ENCODE measurements around the gene MMP23B.
A peak's percentile ranks its signal among the peaks of the same experiment; 100 is the strongest.

MMP23B gene

DNA sequence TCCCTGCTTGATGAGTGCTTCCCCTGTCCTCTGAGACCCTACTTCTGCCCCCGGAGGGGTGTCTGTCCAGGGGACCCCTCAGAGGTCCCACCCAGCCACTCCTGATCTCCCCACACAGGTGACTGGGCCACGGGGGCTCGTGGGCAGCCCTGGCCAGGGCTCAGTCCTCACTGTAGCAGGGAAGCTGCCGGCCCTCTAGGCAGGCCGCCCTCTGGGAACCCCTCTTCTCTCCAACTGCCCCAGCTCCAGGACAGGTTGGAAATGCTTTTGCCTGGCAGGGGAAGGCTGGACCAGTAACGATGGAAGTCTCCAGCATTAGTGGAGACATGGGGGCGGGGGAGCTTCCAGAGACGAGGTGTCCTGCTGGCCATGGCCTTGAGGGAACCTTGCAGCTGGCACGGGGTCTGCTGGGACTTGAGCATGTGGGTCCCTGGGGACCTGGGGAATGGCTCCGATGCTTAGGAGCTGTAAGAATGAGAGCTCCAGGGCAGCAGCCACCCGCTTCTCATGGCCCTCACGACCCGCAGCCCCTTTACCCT is 28.9 kb upstream of the MMP23B start:
- DNase-seq (ENCODE audit: low spot score) = no peak

DNA sequence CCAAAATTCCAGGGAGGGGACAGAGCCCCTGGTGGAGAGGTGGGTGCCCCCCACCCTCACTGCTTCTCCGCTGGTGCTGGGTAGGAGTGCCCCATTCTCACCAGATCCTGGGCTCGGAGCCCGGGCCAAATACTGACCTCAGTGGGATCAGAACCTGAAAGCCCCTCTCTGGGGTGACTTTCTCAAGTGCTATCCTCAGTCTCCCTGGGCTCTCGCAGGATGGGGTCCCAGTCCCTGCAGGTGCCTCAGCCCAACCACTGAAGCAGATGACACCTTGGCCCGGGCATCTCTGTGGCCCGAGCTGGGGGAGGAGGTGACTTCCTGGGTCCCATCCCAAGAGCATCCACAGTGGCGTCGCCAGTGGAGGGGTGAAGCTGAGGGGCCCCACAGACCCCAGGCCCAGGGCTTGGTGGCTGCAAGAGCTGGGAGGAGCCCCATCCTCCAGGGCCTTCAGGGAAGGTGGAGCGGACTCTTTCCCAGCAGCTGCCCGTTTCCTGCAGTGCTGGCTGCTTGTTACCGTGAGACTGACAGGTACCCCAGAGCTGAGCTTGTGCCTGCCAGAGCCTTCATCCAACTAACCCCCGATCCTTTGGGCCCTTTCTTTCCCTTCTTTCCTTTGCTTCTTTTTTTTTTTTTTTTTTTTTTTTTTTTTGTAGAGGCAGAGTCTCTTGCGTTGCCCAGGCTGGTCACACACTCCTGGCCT is 28.2 kb upstream of the MMP23B start:
- no peak for DNase-seq (ENCODE audit: low spot score)

DNA sequence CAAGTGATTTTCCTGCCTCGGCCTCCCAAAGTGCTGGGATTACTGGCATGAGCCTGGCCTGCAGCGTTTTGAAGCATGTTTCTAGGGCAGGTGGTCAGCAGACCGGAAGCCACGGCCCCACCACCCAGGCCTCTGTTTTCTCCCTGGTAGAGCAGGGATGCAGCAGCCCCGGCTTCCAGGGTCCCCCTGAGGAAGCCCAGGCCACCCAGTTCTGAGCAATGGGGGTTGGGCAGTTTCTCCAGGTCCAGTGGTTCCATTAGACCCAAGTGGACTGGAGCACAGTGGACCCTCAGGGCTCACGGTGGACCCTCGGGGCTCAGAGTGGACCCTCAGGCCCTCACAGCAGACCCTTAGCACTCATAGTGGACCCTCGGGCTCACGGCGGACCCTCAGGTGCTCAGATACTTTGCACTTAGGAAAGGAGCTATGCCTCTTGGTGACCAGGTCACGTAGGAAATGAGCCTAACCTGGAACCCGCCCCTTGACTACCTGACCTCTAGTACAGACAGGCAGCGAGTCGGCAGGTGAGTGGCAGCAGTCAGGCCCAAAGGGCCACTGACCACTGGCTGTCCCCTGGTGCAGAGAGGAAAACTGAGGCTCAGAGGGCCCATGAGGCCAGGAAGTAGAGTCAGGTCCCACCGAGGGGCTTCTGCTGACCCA is 27.5 kb upstream of the MMP23B start:
- no peak for DNase-seq (ENCODE audit: low spot score)

DNA sequence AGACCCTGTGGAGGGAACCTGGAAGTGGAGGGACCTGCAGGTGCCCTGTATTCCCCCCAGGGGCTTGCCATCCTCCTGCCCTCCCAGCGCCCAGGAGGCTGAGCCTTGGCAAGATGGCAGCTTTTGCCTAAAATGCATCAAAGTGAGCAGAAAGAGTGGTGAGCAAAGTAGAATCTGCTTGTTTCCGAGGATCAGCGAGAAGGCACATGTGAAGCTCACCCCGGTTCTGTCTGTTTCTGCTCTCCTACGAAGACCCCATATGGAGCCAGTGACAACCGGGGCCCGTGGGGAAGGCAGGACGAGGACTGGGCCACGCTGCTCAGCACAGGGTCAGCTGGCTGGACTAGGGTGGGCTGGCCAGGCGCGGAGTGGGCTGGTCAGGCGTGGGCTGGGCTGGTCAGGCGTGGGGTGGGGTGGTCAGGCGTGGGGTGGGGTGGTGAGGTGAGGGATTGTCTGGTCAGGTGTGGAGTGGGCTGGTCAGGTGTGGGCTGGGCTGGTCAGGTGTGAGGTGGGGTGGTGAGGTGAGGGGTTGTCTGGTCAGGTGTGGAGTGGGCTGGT is 26.9 kb upstream of the MMP23B start:
- no peak for DNase-seq (ENCODE audit: low spot score)

DNA sequence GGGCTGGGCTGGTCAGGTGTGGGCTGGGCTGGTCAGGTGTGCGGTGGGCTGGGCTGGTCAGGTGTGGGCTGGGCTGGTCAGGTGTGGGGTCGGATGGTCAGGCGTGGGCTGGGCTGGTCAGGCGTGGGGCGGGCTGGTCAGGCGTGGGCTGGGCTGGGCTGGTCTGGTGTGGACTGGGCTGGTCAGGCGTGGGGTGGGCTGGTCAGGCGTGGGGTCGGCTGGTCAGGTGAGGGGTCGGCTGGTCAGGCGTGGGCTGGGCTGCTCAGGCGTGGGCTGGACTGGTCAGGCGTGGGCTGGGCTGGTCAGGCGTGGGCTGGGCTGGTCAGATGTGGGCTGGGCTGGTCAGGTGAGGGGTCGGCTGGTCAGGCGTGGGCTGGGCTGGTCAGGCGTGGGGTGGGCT is 26.2 kb upstream of the MMP23B start:
- no peak for DNase-seq (ENCODE audit: low spot score)

DNA sequence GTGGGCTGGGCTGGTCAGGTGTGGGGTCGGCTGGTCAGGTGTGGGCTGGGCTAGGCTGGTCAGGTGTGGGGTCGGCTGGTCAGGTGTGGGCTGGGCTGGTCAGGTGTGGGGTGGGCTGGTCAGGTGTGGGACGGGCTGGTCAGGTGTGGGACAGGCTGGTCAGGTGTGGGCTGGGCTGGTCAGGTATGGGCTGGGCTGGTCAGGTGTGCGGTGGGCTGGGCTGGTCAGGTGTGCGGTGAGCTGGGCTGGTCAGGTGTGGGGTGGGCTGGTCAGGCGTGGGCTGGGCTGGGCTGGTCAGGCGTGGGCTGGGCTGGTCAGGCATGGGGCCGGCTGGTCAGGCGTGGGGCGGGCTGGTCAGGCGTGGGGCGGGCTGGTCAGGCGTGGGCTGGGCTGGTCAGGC is 25.7 kb upstream of the MMP23B start:
- no peak for DNase-seq (ENCODE audit: low spot score)

DNA sequence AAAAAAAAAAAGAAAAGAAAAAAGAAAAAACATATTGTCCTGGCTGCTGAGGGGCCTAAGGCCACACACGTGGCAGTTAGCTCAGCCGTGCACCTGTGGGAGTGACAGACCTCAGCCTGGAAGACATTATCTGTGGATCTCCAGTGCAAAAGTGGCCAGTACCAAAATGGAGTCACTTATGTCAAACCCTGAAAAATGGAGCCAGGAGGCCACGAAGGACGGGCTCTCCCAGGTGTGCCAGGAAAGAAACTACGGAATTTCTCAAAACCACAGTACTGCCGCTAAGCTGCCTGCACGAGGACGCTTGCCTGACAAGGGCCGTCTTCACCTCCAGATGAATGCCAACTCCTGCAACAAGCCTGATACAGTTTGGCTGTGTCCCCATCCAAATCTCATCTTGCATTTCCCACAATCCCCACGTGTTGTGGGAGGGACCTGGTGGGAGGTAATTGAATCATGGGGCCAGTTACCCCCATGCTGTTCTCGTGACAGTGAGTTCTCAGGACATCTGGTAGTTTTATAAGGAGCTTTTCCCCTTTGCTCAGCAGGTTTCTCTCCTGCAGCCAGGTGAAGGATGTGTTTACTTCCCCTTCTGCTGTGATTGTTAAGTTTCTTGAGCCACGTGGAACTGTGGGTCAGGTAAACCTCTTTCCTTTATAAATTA is 22.0 kb upstream of the MMP23B start:
- DNase-seq (ENCODE audit: low spot score) = no peak

DNA sequence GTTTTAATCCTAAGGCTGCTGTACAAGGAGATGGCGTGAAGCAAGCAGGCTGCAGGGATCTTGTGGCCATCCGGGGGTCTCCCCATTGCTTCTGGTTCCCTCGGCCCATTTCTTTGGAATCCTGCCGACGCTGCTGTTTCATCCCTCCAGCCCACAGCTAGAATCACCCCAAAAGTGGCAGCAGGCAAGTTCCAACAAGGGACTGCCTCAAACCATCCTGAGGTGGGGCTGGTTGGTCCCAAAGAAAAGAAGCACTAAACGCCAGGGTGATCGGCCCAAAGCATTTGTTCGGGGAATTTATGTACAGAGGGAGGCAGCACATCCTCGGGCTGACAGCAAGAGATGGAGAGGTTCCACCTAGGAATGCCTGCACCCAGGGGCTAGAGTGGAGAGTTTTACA is 21.2 kb upstream of the MMP23B start:
- DNase-seq (ENCODE audit: low spot score) = no peak

DNA sequence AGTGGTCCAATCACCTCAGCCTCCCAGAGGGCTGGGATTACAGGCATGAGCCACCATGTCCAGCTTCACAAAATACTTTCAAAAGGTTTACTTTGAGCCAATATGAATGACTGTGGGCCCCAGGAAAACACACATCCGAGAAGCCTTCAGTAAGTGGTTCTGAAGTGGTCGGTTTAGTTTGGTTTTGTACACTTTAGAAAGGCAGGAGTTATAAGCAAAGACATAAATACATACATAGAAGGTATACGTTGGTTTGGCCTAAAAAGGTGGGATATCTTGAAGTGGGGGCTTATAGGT is 19.9 kb upstream of the MMP23B start:
- no peak for DNase-seq (ENCODE audit: low spot score)

DNA sequence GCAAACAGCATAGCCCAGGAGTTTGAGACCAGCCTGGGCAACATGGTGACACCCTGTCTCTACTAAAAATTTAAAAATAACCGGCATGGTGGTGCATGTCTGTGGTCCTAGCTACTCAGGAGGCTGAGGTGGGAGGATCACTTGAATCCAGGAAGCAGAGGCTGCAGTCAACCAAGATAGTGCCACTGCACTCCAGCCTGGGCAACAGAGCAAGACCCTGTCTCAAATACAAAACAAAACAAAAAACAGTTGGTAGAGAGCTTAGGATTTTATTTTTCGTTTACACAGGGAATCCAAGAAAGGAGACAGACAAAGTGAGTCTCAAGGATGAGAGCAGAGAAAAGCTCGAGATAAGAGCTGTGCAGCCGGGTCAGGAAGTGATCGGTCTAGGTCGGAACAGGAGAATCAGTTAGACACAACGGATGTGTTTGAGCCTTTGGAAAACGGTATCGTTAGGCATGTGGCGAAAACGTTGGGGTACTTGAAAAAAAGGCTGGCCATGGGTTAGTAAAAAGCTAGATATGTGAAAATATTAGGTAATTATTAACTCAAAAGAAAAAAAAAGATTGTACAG is 18.4 kb upstream of the MMP23B start:
- DNase-seq (ENCODE audit: low spot score) = no peak

DNA sequence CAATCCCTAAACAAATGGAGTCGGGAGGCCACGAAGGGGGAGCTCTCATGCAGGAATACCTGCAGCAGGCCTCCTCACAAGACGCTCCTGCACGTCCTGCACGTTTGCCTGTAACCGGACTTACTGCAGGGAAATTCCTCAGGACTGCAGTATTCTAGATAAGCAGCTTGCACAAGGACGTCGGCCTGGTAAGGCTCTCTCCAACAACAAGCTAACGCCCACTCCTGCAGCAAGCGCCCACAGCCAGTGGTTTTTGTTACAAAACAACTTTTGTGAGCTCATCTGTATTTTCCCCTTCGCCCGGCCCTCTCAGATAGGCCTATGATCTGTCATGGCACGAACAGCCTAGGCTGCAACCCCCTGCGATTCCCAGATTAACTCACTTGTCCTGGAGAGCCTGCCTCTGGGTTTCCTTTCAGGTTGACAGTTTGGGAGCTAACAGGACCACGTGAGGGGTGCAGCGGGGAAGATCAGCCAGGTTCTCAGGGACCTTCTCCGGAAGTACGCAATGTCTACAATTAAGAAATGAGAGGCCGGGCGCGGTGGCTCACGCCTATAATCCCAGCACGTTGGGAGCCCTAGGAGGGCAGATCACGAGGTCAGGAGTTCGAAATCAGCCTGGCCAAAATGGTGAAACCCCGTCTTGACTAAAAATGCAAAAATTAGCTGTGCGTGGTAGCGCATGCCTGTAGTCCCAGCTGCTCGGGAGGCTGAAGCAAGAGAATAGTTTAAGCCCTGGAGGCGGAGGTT is 17.6 kb upstream of the MMP23B start:
- peak; percentile 21 for DNase-seq (ENCODE audit: low spot score)

DNA sequence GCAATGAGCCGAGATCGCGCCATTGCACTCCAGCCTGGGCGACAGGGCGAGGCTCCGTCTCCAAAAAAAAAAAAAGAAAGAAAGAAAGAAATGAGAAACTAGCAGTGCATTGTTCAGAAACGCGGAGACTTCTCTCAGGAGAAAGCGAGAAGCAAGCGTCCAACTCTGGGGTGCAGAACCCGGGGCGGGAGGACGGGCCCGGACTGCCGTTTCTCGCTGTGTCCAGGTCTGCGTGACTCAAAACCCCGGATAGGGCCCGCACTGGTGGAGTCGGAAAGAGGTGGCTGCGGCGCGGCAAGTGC is 17.1 kb upstream of the MMP23B start:
- no peak for DNase-seq (ENCODE audit: low spot score)

DNA sequence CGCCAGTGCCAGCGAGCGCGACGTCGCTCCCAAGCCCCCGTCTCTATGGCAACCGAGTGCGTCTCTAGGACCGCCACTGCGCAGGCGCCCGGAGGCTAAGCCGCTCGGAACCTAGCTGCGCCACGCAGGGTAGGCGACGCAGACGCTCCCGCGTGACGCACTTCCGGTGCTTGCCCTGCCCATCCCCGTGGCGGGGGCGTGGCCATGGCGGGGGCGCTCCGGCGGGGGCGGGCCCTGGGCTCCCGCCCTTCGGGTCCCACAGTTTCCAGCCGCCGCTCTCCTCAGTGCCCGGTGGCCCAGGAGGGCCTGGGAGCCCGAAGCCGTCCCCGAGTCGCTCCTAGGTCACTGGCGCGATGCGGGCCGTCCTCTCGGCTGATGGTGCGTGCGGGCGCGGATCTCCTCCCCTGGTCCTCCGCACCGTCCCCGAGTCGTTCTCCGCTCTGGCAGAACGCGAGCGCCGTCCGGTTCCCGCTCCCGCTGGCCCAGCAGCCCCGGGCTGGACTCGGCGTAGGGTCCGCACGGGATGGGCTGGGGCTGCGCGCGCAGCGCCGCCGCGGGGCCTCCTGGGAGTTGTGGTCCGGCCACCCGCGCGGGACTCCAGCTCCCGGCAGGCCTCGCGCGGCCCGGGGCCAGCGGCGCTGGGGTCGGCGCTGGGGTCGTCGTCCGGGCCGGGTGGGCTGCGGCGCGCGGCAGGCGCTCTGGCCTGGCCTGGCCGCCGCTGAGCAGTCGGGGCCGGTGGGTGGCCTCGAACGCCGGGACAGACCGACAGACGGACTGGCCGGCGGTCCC is 16.5 kb upstream of the MMP23B start, which contains the start of gene MIB2:
Gene MIB2, plus strand, starts transcription at position 245 of the 789 bp plus-strand sequence. CDS start 7,953 bp downstream, outside the sequence.
- DNase-seq (ENCODE audit: low spot score) = peak; percentile 97

DNA sequence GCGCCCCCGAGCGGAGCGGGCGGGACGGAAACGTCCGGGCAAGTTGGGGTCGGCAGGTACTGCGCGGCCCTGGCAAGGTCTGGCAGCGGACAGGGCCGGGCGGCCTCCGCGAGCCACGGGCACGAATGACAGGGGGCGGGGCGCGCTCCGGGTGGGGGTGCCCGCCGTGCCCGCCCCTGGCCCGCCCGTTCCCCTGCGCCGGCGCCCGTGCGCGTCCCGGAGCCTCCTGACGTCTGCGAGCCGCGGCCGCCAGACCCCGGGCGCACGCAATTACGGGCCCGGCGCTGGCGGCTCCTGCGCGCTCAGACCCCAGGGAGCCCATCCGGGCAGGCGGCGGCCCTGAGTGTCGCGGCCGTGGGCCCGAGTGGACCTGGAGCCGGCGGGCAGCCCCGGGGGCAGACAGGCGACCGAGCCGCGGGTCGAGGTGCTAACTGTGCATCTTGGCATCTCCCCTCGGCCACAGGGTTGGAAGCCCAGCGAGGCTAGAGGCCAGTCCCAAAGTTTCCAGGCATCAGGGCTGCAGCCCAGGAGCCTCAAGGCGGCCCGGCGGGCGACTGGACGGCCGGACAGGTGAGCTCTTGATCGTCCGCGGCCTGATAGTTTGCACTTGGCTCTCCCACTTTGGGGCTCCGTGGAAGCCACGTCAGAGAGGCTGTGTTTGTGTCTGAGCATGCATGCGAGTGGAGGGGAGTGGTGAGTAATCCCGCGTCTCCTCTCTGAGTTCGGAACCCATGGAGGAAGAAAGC is 15.8 kb upstream of the MMP23B start:
- DNase-seq (ENCODE audit: low spot score) = peak; percentile 11

DNA sequence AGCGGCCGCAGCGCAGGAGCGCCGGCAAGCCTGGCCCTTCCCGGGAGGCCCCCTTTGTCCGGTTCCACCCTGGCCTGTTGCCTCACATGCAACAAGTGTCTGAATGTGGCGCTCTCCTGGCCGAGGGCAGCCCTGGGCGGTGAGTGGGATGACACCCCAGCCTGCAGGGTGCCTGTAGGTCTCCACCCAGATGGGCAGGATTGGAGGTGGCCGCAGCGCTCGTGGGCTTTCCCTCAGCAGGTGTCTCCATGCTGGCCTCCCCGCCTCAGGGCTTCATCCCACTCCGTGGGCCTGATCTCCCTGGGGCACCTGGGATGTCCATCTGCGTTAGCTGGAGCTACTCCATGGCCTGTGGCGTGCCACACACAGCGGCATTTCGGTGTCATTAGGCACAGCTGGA is 15.1 kb upstream of the MMP23B start:
- no peak for DNase-seq (ENCODE audit: low spot score)

DNA sequence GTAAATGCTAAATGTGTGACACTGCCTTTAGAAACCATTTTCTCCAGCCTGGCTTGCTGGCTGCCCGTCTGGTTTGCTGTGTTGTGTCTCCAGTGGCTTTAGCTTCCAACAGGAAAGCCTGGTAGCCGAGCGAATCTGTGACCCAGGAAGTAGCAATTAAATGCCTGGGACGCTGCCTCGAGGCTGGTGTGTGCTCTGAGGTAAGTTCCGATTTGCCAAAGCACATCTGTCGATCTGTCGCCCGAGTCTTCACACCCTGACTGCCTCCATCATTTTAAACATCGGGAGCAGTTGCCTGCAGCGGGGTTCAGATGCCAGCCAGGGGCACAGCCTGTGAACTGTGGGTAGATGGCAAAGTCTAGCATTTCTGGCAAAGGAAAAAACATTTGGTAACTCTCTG is 14.5 kb upstream of the MMP23B start:
- no peak for DNase-seq (ENCODE audit: low spot score)

DNA sequence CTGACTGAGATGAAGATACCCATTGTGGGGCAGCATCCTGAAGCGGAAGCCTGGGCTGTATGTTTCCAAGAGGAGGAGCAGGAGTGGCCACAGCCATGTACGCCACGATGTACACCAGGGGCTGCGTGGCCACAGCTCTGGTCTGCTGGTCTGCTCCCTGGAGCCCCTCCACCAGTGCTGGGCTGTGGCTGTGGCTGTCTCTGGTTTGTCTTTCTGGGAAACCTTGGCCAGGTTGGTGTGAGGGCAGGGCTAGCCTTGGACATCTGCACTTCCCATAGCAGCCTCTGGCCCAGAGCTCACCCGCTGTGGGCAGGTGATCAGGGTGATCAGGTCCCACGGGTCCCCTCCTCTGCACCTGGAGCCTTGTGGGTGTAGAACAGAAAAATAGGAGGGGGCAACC is 14.0 kb upstream of the MMP23B start:
- DNase-seq (ENCODE audit: low spot score) = no peak

DNA sequence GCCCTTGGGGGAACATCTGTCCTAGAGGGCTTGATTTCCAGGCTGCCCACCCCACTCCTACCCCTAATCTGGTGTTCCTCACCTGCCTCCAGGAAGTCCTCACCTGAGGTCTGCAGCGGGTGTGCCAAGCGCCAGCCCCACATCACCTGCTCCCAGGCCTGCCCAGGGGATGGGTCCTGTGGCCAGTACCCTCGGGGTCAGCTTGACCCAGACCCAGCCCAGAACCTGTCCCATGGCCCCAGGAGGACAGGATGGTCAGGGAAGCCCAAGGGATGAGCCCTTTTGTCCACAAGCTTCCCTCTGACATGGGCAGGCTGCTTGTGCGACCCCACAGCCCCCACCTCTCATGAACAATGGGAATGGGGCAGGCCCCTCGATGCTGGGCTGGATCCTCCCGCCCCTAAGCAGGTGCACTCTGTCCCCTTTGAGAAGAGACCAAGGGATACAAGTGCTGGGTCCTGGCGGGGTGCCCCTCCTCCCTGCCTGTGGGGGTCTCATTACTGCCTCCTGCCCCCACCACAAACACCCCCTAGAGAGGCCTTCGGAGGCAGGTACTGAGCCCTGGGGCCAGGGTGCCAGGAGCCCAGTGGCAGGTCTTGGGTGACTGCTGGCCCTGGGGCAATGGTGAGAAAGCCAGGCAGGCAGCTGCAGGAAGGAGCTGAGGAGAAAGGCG is 13.4 kb upstream of the MMP23B start:
- DNase-seq (ENCODE audit: low spot score) = no peak

DNA sequence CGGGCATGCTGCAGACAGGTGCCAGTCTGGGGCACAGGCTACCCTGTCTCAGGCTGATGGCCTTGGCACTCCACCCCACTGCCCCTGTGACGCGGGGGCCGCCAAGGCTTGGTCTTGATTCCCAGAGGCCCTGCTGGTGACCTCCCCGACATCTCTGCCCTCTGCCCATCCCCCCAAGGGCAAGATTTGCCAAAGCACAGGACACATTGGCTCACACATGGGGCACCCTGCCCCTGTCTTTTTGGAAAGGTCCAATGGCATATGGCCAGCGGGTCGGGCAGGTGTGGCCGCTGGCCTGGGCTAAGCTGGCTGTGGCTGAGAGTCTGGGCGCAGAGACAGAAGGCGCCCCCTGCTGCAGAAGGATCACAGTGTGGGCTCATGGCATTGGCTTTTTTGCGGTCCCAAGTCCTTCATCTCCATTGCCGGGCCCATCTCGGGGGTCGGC is 12.0 kb upstream of the MMP23B start:
- no peak for DNase-seq (ENCODE audit: low spot score)

Measured in globus pallidus (tissue), 1 donor.